ENCODE results near the gene MOCS3.
"Not testable (repeated sequence)": the region's sequence is repeated elsewhere in the genome, so short reads cannot be mapped to it uniquely, and the experiment has no call there.

Gene MOCS3

DNA sequence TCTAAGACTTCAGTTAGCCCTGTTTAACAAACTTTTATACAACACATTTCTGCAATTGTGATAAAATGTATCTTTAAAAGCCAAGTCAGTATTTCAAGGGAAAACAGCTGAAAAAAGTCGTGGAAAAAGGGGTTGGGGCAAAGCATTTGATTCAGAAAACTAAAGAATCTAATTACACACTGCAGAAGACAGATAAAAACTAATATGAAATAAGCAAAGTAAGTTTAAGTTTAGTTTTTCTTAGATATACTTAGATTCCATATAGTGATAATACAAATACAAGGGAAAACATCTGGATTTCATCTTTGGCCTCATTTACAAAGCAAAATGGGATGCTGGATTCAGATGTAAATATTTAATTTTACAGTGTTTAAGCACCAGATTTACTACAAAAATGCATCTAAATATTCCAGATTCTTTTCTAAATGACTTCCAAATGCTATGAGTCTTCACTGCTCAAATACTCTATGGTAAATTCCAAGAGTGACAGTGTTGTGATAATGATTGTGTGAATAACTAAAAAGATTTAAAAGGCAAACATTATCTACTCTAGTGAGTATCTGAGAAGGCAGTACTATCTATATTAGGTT lies 25.8 kb upstream of the MOCS3 start:
- DNase-seq = no peak

GRCh38 chr20:50933589-50933988 lies 25.0 kb upstream of the MOCS3 start:
- no peak for DNase-seq

DNA sequence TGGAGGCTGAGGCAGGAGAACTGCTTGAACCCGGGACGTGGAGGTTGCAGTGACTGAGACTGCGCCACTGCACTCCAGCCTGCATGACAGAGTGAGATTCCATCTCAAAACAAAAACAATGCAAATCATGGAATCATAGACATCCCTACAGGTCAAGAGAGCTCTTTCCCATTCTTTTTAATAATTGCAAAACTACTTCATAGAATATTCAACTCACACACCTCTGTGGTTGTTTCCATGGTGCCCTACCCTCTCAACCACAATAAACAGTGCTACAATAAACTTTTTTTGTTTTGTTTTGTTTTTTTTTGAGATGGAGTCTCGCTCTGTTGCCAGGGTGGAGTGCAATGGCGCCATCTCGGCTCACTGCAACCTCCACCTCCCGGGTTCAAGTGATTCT lies 15.5 kb upstream of the MOCS3 start:
- DNase-seq = no peak

DNA sequence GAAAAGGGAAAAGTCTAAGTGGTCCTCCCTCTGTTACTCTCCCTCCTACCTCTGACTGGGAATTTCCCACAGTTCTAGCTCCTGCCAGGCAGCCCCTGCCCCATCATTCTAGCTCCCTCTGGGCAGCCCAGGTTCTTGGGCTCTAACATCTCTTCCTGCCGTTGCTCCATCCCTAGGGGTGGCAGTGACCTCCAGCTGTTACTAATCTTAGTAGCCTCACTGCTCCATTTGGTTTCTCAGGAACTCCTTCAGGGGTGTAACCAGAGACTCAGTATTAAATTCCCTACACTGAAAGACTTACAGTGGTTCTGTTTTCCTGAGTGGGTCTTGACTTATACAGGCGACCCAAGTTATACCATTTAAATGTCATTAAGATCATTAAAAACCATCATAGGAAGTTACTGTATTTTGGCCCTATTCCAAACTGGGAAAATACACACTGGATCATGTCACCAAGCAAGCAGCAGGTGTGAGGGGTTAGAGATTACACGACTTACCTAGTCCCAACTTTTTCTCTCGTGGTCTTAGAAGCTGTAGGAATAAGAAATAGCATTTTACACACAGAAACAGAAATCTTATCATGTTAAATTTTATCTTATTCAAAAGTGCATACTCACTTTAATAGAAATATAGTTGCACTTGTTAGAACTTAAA lies 10.4 kb upstream of the MOCS3 start:
- DNase-seq = no peak

GRCh38 chr20:50953196-50953595 lies 5.4 kb upstream of the MOCS3 start:
- no peak for DNase-seq

- no peak for DNase-seq
These were observed 4.8 kb upstream of the MOCS3 start for GRCh38 chr20:50953821-50954220.

DNA sequence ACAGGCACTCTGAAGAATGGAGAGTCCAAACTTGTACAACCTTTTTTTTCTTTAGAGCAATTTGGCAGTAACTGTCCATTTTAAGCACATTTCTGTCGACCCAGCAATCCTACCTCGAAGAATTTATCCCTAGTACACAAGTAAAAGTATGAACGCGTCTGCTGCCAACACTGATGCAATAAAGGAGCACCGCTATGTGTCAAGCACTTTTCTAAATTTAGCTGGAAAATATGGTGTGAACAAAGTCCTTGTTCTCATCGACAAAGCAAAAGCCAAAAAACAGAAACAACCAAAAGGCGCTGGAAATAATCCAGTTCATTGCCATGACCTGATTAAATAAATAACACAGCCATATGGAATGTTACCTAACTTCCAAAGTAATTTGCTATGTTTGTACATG lies 1.3 kb upstream of the MOCS3 start:
- DNase-seq = no peak

GRCh38 chr20:50957798-50958614 lies 612 bp upstream of the MOCS3 start, which contains the start of gene DPM1:
TSS of gene DPM1 (minus strand) at chr20:50958532. CDS start at chr20:50958523, 9 bp downstream.
- no peak for DNase-seq

GRCh38 chr20:50959543-50960126 lies 1.0 kb downstream of the MOCS3 start:
- no peak for DNase-seq

DNA sequence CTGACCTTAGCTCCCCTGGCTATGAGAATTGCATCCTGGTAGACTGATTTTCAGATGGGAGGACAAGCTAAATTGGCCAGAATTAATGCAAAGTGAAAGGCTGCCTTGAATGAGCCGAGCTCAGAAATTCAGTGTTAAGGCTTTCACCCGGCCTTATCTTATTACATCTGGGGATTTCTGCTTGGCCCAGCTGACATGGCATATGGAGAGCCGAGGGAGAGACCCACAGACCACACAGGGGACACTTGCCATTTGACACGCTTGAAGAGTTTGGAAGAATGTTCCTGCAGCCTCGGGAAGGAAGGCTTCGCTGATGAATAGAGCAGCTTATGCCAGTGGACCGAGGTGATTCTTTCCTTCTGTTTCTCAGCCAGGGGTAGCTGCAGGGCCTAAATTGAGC lies 9.0 kb downstream of the MOCS3 start:
- no peak for DNase-seq

- no peak for DNase-seq
These were observed 9.7 kb downstream of the MOCS3 start for GRCh38 chr20:50968289-50968688.

GRCh38 chr20:50969435-50969834 lies 10.8 kb downstream of the MOCS3 start:
- DNase-seq = no peak

- DNase-seq = no peak
These were observed 11.3 kb downstream of the MOCS3 start for GRCh38 chr20:50969912-50970311.

- DNase-seq = no peak
These were observed 17.2 kb downstream of the MOCS3 start for GRCh38 chr20:50975701-50976330.

DNA sequence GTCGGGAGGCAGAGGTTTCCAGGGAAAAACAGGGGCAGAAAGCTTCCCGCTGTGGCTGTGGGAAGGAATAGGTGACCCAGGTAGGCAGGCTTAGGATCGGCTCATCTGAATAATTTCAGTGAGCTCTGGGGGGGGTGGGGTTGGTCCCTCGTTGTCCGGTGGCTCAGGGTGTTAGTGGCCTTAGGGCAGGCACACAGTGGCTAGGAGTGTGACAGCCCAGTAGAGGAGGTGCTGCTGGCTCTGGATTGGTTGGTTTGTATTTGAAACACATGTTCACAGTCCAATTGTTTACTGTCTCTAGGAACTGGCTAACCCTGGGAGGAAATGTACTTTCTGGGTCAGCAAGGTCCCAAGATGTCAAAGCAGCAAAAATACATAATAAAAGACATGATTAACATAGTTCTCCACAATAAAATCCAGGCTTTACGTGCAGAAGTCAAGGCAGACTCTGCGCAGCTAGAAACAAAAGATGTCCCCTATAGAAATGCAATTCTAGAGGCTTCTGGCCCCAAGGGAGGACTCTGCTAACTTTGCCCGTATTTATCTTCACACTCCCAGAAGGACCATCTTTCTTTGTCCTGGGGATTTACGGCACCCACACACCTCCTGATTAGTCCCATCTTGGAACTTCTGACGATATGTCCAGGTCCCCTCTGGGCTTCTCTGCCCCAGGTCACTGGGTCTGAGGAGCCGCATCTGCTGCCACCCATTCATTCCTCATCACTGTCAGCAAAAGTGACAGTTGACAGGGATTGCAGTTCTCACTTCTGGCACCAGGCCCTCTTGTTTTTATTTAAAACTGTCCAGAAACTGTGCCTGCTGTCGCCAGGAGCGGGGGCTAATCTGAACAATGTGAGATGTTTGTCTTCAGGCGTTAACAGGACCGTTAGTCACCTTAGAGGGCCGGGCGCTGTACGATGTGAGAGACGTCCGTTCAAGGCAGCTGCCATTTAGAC lies 18.7 kb downstream of the MOCS3 start:
- DNase-seq = no peak

GRCh38 chr20:50978533-50978932 lies 19.9 kb downstream of the MOCS3 start:
- DNase-seq = not testable (repeated sequence)

DNA sequence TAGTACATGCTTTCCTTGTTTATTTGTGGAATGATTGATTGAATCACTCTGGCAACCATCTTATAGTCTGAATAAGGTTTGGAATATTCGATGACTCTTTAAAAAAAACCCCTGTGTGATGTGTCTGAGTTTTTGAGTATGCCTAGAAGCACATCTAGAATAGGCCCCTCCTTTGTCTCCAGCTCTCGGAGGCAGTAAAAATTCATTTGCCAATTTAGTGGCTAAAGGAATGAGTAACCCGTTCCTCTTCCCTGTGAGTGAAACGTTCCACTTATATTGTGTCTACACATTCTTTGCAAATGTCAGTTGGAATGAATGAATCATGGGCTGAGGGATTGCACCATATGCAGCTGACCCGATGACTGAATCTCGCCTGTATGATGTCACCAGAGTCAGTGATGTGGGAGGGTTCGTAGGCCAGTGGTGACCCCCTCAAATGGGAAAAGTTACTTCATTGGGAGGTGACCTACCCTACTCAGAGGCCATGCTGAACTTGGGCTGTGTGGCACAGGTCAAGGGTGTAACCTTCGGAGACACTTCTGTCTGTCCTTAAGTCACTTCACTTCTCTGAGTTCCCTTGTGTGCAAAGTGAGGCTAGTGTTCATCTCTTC lies 21.6 kb downstream of the MOCS3 start:
- peak; percentile 64 for DNase-seq

- DNase-seq = no peak
These were observed 22.5 kb downstream of the MOCS3 start for GRCh38 chr20:50980851-50981713.

DNA sequence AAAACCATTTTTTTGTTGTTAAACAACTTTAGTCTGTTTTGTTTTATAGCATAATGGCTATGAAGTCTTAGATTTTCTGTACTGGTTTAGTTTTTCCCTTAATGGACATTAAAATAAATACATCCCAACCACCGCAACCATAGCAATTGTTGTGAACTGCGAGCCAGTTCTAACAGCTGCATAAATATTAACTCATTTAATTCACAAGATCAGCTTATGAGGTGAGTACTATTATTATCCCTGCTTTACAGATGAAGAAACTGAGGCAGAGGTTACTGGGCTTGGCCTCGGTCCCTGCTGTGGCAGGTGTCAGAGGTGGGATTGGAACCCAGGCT lies 23.1 kb downstream of the MOCS3 start:
- DNase-seq = no peak

DNA sequence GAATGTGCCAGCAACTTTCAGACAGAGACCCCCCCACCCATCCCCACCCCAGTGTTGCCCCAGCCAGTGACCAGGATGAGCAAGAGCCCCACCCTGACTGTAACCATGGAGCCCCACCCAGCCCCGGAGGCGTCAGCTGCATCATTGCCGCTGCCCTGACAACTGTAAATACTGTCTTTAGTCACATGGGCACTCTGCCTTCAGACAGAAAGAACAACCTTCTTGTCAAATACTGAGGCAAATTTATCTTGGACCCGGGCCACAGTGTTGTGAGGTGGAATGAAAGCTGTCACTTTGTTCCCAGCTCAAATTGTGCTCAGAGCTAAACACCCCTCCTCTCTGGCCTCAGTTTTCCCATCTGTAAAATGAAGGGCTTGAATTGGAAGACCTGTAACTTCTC lies 23.7 kb downstream of the MOCS3 start:
- DNase-seq = no peak

DNA sequence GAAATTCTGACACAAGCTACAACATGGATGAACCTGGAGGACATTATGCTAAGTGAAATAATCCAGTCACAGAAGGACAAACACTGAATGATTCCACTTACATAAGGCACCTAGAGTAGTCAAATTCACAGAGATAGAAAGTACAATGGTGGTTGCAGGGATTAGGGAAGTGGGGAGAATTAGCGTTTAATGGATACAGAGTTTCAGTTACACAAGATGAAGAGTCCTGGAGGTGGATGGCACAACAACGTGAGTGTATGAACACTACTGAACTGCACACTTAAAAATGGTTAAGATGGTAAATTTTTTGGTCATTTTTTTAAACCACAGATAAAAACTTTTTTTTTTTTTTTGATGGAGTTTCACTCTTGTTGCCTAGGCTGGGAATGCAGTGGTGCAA lies 24.7 kb downstream of the MOCS3 start:
- no peak for DNase-seq

Data from SIG-M5 (cell line).